Activated CD4-positive, alpha-beta T cell treated with anti-CD3 and anti-CD28 coated beads, Interleukin-2, Interleukin-4, amounts not matched to agents 100 ng/mL and 50 ng/mL, durations not matched to agents 16 hours and 8 hours (primary cell): ENCODE results near the gene SBF2.

Experiments used
- DNase-seq: peaks from one replicate; pipeline ENCODE4 v3.0.0-alpha.2; 2020; ENCODE audit warnings: low spot score

SBF2 gene

DNA sequence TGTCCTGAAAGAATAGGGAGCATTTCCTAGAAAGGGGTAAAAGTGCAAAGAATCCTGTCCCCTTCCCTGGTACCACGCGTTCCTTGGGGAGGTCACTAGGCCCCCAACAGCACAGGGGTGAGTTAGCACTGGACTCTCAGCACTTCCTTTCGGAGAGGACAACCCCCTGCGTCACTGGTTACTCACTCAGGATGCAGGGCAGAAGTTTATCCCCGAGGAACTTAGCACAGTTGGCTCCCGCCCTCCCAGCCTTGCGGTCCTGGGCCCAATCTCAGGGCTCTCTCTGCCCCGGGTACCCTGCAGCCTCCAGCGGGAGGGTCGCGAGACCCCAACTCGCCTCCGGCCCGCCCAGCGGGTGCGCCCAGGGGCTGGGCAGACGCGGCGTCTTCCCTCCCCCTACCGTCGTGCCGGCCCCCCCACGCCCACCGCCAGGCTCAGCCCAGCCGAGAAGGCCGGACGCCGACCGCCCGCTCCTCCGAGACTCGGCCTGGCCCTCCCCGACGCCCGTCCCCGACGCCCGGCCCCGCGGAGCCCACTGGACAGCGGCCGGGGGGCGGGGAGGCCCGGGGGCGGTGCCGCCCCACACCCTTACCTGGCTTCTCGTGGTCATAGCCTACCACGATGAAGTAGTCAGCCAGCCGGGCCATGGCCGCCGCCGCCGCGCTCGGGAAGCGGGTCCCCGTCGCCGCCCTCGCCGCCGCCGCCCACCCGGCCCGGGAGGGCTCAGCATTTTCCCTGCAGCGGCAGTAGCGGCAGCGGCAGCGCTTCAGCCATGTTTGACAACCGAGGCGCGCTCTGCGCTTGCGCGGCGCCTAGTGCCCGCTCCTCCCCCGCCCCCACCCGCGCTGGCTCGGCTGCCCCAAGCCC, at the start of gene SBF2:
TSS of gene SBF2 (minus strand) at position 797 of the 867 bp plus-strand sequence. CDS start at position 647, 150 bp downstream.
- DNase-seq, result peak; percentile 68

DNA sequence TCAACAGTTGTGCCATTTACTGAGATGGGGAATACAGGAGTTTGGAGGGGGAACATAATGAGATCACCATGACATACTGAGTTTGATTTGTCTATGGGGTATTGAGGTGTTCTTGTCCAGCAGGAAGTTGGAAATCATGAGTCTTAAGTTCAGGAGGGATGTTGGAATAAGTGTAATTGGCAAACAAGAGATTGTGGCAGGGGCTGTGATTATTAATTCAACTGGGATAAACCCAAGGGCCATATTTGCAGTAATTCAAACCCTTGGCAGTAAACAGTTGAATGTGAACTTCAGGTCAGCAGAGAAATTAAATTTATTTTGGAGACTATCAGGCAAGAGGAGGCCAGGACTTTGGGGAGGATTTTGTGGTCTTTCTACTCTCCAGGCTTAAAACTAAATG, 44.3 kb upstream of the SBF2 start:
- DNase-seq, result no peak

DNA sequence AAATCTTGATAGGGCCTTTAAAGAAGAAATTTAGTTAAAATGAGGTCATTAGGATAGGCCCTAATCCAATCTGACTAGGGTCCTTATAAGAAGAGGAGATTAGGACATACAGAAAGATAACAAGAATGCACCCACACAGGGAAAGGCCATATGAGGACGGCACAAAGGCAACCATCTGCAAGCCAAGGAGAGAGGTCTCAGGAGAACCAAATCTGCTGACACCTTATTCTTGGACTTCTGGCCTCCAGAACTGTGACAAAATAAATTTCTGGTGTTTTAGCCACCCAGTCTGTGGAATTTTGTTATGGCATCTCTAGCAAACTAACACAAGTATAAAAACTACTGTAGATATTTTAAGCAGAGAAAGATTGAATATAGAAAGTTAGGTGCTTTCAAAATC, 39.5 kb upstream of the SBF2 start:
- DNase-seq, result no peak

DNA sequence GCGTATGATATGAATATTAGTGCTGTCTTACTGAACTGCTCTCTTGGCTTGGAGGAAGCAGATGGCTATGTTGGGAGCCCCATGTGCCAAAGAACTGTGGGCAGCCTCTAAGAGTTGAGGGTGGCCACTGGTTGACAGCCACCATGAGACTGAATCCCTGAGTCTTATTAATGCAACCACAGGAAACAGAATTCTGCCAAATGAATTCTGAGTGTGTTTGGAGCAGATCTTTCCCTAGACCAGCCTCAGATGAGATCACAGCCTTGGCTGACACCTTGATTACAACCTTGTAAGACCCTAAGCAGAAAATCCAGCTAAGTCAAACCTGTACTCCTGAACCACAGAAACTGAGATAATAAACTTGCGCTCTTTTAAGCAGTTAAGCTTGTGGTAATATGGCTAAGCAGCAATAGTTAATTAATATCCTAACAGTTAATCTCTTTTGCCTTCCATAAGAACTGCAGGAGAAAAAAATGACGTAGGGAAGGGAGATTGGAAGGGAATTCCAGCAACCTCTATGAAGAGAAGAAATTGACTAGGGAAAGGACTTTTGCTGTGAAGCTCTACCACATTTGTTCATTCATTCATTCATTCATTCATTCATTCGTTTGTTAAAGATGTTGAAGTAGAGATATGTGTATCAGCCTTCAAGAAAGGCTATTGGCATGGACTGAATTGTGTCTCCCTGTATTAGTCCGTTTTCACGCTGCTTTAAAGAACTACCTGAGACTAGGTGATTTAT, 37.7 kb upstream of the SBF2 start:
- no peak for DNase-seq

- no peak for DNase-seq
These were observed 35.9 kb upstream of the SBF2 start for GRCh38 chr11:10329935-10330334.

- no peak for DNase-seq
These were observed 35.3 kb upstream of the SBF2 start for GRCh38 chr11:10329356-10329755.

DNA sequence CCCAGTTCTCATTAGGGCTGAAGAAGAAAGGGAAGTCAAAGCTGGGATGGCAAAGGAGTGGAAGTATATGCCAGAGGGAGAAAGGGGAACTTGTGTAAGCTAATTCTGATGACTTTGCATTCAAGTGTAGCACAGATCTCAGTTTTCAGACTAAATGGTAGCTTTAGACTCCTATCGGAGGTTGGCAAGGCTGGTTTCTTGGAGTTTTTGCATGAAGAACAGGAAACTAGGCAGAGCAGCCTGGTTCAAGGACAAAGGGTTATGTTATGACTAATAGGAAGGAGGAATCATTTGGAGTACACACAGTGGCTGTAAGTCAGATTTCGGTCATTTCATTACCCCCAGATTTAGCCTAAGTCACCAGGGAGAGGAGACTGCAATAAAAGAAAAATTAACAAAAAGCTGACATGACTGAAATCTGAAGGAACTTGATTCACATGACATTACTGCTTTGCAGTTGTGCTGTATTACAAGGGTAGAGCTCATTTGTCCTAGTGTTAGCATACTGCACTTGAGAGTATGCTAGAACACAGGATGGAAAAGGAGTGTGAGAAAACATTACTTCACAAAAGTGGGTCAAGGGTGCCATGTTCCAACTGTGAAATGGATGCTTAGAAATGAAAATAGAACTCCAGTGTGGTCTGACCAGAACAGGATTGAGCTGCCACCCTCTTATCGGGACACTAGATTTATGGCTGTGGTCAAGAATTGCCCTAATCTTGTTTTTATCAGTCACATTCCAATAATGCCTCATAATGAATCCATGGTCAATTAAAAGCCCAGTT, 34.5 kb upstream of the SBF2 start:
- no peak for DNase-seq

GRCh38 chr11:10327254-10327653, 33.2 kb upstream of the SBF2 start:
- no peak for DNase-seq

GRCh38 chr11:10326012-10326964, 32.3 kb upstream of the SBF2 start:
- DNase-seq, result no peak

DNA sequence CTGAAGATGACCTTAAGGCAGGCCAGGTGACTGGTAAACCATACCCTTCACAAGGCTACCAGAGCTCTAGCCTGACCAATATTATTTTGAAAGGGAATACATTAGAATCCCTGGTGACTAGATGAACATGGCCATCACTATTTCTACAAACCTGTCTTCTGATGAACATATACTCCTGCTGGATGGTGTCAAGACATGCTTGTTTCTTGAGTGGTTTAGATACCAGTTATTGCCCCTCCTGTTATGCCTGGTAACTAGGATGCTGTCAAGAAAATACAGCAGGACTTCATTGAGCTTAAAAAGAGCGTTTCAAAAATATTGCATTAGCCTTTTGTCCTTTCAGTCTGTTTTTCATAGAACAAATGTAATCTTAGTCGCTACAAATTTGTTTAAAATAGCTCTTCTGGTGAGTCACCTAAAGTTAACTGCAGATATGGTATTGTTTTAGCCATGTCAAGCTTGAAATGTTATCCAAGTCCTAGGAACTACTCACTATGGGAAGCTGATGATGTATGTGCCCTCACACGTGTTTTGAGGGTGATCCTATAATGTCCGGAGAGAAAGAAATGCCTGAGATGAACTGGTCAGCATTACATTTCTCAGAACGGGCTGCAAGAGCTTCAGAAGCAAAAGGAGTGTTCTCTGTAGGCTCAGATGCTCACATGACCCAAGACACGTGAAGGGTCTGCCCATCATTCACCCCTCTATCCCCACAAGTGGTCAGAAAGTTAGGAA, 31.4 kb upstream of the SBF2 start:
- no peak for DNase-seq

DNA sequence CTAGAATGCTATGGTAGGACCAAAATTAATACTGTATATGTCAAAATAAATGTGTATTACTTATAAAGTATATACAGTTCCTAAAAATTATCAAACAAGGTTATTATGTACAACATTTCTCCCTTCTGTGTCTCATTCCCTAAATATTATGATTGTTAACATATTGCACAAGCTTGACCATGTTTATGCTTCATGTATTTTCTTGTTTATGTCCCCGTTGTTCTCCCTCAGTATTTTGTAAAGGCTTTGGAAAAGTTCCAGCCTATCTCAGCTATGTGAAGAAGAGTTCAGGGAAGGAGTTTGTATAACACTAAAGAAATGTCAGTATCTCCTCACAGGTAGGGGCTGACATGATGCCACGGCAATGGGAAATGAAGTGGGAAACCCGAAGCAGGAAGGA, 30.5 kb upstream of the SBF2 start:
- DNase-seq, result no peak

DNA sequence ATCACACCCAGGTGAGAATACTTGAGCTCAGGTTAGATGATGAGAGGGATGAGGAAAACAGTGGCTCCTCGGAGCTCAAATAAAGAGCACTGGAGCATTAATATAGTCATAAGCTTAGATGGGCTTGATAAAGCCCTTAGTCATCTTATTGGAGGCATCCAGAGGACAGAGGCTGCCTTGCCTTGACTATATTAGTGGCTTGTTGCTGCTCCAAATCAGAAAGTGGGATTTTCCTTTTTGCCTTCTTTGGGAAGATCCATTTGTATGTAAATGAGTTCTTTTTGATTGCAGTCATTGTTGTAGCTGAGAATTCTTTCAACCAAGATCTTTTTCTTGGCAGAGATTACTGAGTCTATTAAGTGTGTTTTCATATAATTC, 29.8 kb upstream of the SBF2 start:
- DNase-seq, result no peak

DNA sequence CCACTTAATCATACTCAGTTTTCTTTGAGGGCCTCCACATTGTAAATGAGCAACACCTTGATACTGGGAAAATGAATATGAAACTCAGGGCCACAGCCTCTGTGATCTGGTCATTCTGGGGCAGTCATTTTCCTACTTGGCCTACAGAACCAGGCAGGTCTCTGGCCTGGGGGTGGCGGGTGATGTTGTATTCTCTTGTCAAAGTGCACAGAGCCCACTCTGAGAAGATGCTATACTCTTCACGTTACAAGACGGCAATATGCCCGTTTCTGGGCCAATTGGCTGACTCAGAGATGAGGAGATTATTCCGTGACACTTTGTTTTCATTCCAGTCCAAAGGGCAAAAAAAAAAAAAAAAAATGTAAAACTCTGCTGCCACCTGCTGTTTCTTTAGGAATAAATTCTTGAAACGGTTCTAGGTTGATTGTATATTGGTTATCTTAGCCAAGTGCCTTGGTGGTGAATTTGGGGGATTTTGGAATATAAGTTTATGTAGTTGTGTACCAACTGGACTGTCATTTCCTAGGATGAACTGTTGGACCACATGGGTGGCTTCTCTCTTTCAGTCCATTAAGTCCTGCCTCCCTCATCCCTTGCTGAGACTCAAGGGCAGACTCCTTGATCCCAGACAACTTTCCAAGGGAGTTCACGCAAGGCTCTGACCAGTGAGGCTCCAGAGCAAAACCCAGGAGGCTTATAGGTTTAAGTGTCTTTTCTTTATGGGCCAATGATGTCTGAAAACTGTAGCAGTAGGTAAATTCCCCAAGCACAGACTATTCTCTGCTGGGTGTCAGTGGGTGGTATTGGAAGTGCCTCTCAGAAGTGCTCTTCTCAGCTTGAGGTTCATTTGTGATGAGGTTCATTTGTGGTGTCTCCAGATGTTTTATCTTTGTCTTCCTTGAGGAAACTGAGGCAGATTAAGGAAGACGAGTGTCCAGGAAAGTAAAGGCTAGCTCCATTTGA, 29.1 kb upstream of the SBF2 start:
- peak; percentile 60 for DNase-seq

GRCh38 chr11:10322401-10322800, 28.4 kb upstream of the SBF2 start:
- no peak for DNase-seq

GRCh38 chr11:10320736-10321465, 26.9 kb upstream of the SBF2 start:
- no peak for DNase-seq

GRCh38 chr11:10319702-10320558, 25.9 kb upstream of the SBF2 start:
- DNase-seq, result no peak

- DNase-seq, result no peak
These were observed 24.4 kb upstream of the SBF2 start for GRCh38 chr11:10318527-10318802.
